Right lobe of liver (tissue), 4 donors: ENCODE data around the gene TMEM132D.

ENCODE experiments used
- POLR2A ChIP-seq: fragments of 450-650 bp; IDR thresholded peaks from one replicate; pipeline ENCODE4 v1.6.1; 2017; ENCODE audit warnings: antibody characterized with exemption, mild to moderate bottlenecking
- TF ChIP-seq, protein P1 (sequence below), 4 donors: fragments of 200-600 bp in 3 of 4; fragments of 450-650 bp in 1 of 4; IDR thresholded peaks; one replicate each; pipeline versions ENCODE4 v1.5.1 to v1.8.0; 2016 to 2022; ENCODE audit warnings: antibody characterized with exemption in 4 of 4, mild to moderate bottlenecking in 2 of 4
- donor health status: DM: no; HTN: no; CAD: no.
- donor health status: DM: no; HTN: no; CAD: no.
- donor health status: DM: no; HTN: yes; CAD: no.

DNA sequence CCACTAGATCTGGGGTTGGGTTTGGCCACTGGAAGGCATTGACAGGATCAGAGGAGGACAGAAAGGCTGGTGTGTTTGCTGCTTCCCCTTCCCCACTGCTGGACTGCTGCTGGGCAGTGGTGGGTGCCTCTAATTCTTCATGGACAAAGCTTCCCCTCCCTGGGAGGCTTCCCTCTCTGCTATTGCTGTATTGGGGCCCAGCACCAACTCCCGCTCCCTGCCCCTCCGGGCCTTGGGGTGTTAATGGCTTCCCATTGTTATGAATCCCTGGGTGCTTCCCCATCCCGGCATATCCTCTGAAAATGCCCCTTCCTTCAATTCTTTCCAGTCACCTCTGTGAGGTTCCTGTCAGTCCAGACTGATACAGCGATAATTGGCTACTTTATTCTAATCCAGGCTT is 740.4 kb downstream of the TMEM132D start:
- TF ChIP-seq, protein P1, sequence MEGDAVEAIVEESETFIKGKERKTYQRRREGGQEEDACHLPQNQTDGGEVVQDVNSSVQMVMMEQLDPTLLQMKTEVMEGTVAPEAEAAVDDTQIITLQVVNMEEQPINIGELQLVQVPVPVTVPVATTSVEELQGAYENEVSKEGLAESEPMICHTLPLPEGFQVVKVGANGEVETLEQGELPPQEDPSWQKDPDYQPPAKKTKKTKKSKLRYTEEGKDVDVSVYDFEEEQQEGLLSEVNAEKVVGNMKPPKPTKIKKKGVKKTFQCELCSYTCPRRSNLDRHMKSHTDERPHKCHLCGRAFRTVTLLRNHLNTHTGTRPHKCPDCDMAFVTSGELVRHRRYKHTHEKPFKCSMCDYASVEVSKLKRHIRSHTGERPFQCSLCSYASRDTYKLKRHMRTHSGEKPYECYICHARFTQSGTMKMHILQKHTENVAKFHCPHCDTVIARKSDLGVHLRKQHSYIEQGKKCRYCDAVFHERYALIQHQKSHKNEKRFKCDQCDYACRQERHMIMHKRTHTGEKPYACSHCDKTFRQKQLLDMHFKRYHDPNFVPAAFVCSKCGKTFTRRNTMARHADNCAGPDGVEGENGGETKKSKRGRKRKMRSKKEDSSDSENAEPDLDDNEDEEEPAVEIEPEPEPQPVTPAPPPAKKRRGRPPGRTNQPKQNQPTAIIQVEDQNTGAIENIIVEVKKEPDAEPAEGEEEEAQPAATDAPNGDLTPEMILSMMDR (IDR thresholded peaks at IDR 0.05), result no peak
- TF ChIP-seq POLR2A, result no peak
